NCI-H1417 treated with DMSO at 0.1 percent for 48 hours (cell line): ENCODE results near the gene PARN.
"Not testable (repeated sequence)": the region's sequence is repeated elsewhere in the genome, so short reads cannot be mapped to it uniquely, and the experiment has no call there.

ENCODE experiments used
- DNase-seq: peaks from one replicate; lab custom pipeline; 2025; lab: John Stamatoyannopoulos, UW

PARN gene

DNA sequence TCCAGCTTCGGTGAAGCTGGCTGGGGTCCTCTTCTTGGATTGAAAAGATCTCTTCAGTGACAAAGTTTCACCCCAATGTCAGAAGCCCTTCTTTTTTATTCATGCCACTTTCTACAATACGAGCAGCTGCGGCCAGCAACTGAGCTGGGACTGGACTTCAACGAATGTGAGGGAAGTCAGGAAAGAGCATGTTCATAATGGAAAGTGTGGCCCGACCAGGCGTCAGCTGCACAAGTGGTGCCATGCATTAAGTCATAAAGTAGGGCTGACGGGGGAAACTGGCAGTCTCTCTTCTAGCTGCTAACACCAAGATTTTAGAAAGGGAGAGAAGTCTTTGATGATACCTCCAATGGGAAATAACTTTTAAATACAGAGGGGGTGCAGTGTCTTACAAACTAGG, 192.6 kb downstream of the PARN start:
- DNase-seq = no peak

DNA sequence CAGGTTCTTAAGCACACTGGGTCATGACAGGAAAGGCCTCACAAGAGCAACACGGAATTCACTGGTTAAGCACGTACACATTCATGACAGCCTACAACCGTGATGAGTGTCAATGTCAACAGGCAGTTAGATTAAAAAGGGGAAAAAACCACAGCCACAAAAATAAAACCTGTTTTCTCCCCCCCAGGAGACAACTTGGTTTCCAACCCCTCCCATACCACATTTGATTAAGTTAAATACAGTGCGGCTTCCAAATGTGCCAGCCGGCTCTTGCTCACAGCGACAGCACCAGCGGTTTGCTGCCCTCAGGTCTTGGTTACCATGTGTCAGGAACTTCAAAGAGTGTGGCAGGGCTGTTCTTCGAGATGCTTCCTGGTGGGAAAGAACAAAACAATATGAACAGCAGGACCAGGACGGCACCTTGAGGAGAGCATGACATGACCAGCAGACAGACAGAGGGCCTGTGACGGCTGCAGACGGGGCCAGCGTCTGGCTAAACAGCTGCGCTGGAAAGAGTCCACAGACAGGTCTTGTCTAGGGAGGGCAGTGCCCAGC, 193.6 kb downstream of the PARN start:
- DNase-seq = no peak

DNA sequence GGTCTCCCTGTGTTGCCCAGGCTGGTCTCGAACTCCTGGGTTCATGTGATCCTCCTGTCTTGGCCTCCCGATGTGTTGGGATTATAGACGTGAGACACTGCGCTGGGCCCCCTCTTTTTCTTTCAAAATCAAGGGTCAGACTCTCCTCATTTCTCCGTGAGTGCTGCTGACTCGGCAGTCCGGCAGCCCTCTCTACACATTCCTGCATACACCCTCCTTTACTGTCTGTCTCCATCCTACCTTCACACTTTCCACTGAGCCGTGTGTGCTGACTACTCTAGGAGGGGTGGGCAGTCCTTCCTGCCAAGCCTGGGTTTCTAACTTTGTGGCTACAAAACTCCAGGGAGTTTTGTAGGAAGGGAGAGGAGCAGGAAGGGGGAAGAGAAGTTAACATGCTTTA, 195.2 kb downstream of the PARN start:
- DNase-seq = no peak

DNA sequence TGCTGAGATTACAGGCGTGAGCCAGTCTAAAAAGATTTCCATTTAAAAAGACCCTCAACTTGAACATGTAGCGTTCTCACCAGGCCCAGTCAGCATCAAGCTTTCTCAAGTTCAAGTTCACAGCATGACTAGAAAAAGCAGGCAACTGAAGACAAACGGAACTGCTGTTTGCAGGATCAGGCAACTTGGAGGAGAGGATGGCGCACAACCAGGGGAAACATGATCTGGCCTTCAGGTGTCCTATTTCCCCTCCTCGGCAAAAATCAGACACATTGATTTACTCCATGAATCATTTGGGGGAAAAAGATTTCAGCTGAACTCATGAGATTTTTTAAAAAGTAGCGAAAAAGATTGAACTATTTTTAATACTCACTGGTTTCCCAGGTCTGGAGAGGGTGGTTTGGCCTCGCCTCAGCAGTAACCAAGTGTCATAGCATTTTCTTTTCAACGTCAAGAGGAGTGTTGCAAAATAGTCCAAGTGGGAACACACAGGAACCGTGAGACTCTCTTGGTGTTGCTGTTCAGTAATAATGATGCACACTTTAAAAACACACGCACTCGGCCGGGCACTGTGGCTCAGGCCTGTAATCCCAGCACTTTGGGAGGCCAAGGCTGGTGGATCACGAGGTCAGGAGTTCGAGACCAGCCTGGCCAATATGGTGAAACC, 201.0 kb downstream of the PARN start:
- DNase-seq = not testable (repeated sequence)

DNA sequence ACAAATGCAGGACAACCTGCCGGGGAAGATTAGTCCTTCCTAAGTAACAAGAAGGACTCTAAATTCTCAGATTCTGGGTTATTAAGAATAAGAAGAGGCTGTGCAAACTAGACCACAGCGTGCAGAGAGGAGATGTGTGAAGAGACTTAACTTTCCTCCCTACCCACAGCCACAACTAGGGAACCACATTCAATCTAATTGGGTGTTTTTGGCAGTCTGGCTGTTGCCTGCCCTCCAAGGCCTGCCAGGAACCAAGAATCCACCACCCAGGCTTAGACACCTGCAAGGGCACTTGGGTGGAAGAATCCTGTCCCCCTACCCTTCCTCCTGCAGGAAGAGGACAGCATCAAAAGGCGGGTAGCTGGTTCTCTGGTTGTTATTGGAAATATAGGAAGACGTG, 202.0 kb downstream of the PARN start:
- DNase-seq = no peak

DNA sequence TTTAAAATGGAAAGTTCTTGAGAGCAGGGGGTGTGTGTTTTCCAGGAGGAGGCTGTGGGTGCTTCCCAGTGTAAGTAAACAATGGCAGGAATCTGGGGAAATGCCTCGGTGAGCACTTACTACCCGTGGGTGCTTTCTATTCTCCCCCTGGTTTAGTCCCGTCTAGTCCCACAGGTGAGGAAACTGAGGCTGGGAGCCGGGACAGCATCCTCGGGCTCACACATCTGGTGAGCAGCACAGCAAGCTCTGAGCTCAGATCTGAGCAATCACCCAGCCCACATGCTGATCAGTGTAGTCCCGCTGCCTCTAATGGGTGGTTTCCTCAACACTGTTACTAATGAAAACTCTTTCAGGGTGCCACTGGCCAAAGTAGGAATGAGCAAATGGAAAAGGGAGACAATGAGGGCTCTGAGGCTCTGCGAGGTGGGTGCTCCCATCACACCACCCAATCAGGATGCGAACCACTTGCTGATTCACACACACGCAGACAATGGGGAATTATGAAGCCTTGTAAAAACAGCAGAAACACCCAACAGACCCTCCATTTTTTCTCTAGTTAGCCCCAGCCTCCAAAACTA, 202.6 kb downstream of the PARN start:
- no peak for DNase-seq

DNA sequence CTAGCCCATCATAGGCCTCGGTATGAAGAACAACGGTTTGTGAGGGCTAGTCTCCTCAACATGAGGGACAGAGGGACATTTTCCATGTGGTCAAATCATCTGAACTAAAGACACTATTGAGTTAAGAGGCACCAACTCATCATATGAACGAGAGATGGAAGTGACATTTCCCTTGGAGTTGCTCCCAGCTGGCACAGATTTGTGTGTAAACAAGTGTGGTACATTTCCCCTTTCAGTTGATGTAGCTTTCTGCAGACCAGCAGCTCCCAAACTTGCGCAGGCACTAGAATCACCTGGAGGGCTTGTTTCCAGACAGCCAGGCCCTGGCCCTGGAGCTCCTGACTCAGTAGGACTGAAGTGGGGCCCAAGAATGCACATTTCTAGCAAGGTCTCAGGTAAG, 205.5 kb downstream of the PARN start:
- no peak for DNase-seq

DNA sequence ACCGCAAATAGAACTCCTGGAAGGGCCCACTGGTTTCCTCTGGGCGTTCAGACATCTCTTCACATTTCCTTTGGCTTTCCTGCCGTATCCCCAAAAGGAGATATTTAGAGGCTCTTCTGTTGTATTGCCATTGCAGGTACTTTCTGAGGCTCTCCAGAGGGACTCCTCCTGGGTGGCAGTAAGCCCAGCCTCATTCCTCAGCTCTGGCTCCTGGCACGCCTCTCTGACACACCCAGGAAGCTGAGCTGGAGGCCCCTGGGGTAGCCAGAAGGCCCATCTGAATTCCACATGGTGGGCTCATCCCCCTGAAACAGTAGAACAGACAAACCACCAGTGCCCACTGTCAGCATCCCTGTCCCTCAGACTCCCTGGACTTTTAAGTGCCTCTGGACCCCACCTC, 206.7 kb downstream of the PARN start:
- DNase-seq = no peak

DNA sequence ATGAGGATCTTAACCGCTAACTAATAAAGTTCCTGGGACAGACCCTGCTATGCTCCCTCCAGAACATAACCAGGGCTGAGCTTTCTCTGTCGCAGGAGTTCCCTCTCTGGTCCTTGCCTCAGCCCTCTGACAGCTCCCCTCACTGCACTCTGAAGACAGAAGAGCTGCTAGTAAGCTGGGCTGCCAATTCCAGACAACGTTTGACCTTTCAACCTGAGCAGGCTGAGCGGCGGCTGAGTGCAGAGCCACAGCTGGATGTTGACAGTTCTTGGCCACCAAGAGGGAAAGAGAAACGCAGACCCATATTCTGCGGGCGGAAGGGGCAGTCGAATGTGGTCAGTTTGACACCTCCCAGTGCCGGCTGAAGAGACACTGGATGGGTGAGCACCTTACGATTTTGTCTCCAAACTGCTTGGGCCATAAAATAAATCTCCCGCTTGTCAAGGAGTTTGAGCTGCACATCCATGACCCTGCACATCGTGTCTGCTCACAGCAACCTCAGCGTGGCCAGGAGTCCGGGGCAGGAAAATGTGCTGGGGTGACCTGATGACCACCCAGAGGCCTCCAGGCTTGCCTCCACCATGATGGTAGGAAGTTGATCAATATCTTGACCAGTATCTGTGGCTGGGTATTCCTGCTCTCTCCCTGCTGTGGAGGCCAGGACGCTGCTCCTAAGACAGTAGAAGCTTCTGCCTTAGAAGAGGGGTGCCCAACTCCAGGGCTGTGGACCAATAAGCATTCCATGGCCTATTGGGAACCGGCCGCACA, 209.2 kb downstream of the PARN start:
- no peak for DNase-seq

DNA sequence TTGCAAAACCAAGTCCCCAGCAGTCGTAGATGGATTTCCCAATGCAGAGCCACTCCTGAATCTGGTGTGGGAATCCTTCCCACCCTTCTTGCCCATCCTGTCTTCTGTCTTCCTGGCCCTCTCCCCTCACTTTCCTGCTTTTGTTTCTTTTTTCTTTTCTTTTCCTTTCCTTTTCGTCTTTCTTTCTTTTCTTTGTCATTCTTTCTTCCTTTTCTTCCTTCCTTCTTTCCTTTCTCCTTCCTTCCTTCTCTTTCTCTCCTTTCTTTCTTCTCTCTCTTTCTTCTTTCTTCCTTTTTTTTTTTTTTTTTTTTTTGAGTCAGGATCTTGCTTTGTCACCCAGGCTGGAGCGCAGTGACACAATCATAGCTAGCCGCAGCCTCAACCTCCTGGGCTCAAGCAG, 209.8 kb downstream of the PARN start:
- DNase-seq = not testable (repeated sequence)

DNA sequence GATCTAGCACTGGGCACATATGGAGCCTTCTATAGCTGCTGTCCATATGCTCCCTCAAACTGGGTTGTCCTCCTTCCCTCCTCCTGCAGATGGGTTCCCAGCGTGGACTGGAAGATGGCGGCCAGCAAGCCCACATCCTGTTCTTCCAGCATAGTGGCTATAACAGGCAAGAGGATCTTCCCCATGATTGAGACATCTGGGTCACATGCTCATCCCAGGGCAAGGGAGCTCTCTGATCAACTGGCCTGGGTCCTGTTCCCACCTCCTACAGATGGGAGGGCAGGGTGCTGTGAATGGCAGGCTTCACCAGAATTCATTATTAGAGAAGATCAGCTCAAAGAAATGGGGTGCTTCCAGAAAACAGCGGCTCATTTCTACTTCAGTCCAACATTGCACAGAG, 210.2 kb downstream of the PARN start:
- no peak for DNase-seq

DNA sequence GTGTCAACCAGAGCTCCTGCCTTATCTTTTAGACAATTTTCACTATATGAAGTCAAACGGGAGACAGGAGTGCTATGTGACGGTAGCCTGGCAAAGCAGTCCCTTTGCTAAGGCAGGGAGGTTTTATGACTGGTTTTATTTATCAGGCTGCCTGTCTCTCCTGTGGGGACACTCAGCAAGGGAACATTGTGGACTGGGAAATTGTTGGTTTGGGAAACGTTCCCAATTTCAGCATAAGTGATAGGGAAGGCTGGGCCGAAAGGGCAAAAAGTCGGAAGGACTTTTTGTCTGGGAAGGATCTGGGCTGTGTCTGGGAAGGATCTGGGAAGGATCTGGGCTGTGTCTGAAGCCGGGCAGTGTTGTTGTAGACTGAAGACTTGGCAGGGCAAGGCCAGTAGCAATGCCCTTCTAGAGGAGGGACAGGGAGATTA, 211.2 kb downstream of the PARN start:
- DNase-seq = no peak

DNA sequence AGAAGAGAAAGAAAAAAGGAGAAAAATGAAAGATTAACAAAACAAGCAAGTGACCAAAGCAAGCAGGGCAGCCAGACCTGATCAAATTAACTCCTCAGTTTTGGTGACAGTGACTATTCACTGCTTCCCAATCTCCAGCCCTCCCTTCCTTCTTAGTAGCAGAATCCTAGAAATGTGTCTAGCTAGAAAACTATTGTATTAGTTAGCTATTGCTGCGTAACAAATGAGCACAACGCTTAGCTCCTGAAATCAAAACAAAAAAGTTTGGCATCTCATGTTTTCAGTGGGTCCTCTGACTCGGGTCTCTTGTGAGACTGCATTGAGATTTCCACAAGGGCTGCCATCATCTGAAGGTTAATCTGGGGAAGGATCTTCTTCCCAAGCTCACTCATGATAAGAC, 213.9 kb downstream of the PARN start:
- no peak for DNase-seq

DNA sequence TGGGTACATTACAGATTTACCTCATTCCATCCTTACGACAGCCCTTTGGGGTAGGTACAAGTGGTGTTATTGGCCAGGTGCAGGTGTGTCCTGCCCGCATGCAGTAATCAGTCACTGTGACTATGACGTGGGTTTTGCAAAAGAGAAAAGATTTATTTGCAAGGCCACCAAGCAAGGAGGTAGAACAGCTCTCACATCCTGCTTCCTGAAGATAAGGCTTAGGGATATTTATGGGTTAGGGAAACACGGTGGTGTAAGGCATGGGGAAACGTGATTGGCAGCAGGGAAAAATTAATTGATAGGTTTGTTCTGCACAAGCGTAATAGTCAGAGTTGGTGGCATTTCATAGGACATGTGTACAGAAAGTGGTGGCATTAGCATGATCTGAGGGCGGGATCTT, 214.8 kb downstream of the PARN start:
- DNase-seq = no peak

DNA sequence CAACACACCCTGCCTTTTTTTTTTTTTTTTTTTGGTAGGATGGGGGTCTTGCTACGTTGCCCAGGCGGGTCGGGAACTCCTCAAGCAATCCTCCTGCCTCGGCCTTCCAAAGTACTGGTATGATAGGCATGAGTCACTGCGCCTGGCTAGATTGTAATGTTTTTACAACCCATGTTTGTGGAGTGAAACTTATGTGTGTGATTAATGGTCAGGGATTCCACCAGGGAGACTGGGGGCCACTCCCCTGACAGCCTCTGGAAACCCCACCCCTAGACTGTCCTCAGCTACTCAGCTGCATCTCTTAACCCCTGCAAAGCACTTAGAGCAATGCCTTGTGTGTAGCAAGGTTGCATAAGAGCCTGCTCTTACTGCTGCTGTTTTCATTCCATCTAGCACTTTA, 220.5 kb downstream of the PARN start:
- DNase-seq = no peak

DNA sequence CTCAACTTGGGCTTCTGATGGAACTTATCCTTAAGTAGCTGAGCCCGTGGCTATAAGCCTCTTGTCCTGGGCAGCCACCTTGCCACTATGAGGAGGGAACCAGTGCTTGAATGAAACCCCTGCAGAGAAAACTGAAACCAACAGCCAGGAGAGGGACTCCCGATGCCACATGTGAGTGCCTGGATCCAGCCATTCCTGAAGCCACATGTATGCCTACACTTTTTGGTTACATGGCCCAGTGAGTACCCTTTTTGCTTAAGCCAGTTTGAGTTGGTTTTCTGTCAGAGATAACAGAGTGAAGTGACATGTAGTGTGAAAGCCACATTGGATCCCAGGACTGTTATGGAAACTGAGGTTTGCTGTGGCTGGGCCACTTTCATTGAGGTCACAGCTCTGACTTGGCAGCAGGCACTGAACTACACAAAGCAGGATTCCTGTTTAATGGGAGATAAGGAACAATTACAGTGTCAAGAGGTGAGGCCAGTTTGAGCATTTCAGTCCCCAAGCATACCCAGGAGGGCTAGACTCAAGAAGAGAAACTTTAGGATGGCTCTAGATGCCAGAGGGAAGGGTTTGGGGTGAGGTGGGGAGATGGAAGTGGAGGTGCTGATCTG, 222.2 kb downstream of the PARN start:
- DNase-seq = no peak

DNA sequence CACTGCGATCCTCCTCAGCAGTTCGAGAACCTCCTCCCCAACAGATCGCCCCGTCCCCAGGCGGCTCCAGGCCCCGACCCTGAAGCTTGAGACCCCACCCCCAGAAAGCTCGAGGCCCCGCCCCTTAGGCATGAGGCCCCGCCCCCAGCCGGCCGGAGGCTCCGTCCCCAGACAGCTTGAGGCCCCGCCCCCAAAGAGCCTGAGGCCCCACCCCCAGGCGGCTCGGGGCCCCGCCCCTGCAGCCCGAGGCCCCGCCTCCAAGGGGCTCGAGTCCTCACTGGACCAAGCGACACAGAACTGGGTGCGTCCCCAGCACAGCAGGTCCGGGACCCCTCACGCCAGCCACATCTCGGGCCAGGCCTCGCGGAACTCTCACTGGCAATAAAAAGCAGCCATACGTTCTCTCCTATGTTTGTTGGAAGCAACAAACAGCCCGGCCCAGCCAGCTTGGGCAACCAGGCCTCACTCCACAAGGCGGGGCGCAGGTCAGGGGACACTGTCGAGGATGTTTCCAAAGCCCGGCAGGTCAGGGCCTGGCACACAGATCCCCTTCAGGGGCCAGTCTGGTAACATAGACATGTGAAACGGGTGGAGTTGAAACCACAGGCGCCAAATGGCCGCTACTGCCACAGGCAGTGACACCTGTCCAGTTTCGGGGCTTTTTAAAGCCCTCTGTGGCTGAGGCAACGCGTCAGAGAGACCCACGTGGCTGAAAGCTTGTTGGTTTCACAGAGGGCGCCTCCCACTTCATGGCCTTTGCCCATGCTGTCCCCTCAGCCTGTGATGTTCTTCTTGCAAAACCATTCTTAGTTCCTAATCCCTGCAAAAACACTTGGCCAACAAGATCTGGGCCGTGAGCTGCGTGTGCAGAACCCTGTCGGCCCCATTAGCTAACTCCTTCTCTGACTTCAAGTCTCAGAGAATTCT, 224.2 kb downstream of the PARN start:
- DNase-seq = no peak

DNA sequence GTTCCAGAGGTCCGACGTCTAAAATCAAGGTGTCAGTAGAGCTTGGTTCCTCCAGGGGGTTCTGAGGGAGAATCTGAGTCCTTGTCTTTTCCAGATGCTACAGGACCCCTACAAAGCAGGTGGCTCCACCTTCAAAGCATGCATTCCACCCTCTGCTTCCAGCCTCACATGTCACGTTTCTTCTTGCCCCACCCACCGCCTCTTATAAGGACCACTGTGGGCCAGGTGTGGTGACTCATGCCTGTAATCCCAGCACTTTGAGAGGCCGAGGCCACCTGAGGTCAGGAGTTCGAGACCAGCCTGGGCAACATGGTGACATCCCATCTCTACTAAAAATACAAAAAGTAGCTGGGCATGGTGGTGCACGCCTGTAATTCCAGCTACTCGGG, 227.1 kb downstream of the PARN start:
- not testable (repeated sequence) for DNase-seq

DNA sequence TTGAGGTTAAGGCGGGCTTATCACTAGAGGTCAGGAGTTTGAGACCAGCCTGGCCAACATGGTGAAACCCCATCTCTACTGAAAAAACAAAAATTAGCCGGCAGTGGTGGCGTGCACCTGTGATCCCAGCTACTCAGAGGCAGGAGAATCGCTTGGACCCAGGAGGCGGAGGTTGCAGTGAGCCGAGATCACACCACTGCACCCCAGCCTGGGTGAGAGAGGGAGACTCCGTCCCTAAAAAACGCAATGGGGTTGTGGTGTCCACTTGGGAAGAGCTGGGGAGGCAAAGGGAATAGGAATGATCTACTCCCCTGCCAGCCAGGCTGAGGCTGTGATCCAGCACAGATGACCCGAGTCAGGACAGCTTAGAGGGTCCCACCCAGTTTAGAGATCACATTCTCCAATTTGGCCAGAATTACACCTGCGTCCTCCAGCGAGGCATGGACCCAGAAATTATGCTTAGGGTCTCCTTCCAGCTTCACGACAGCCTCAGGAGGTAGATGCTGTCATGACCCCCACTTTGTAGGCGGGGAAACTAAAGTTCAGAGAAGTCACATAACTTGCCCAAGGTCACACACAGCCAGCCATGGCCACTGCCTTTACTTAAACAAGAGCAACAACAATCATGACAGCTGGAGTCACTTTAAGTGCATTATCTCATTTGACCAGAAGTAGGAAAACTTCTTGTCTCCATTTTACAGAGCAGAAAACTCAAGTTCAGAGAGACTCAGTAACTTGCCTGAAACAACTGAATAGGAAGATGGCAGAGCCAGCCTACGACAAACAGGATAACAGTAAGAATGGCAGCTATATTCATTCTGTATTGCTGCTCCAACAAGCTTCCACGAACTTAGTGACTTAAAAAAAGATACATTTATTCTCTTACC, 227.7 kb downstream of the PARN start:
- not testable (repeated sequence) for DNase-seq

DNA sequence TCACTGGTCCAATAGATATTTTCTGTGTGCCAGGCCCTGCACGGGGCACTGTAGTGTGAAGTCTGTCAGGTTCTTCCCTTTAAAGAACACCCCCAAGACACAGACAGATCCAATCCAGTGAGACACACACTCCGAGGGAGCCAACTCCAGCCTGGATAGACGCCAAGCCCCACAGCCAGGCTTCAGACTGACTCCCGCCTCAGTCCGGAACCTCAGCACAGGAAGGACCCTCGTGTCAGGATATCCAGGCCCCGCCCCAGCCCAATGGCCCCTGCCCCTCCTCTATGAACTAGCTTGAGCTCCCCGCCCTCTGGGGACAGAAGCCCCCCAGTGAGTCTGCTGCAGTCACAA, 228.4 kb downstream of the PARN start:
- DNase-seq = not testable (repeated sequence)
